NB4 (cell line): Measurements from ENCODE around the gene DPEP2NB.

Experiments used
- CTCF ChIP-seq: IDR thresholded peaks from one replicate; pipeline ENCODE4 v1.5.1; 2012; ENCODE audit warnings: low read depth, low read length
- MAX ChIP-seq: IDR thresholded peaks from 2 replicates; pipeline ENCODE4 v1.6.1; 2011; ENCODE audit warnings: low read depth, low read length
- POLR2A ChIP-seq: IDR thresholded peaks from 2 replicates; pipeline ENCODE4 v1.6.1; 2011; ENCODE audit warnings: mild to moderate bottlenecking; ENCODE audit not compliant: insufficient read length; ENCODE audit errors: extremely low read depth

- no peak for TF ChIP-seq CTCF
- TF ChIP-seq POLR2A: no peak
- no peak for TF ChIP-seq MAX
Measured at GRCh38 chr16:68015681-68016080, at the start of gene DPEP2NB.
